ENCODE measurements around the gene TBCD. TPM values are rescaled to one million over a fixed set of nuclear protein-coding genes. Genes with fewer than 3 reads are reported as not detected.

Gene TBCD
- total RNA-seq, 1 donor = 39.5 TPM

- no peak overlapping the region for H3K4me3 ChIP-seq (ENCODE audit: low read depth, low read length)
- TF ChIP-seq, protein P1, sequence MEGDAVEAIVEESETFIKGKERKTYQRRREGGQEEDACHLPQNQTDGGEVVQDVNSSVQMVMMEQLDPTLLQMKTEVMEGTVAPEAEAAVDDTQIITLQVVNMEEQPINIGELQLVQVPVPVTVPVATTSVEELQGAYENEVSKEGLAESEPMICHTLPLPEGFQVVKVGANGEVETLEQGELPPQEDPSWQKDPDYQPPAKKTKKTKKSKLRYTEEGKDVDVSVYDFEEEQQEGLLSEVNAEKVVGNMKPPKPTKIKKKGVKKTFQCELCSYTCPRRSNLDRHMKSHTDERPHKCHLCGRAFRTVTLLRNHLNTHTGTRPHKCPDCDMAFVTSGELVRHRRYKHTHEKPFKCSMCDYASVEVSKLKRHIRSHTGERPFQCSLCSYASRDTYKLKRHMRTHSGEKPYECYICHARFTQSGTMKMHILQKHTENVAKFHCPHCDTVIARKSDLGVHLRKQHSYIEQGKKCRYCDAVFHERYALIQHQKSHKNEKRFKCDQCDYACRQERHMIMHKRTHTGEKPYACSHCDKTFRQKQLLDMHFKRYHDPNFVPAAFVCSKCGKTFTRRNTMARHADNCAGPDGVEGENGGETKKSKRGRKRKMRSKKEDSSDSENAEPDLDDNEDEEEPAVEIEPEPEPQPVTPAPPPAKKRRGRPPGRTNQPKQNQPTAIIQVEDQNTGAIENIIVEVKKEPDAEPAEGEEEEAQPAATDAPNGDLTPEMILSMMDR (IDR thresholded peaks at IDR 0.05; ENCODE audit: insufficient read depth, low read length) = no peak
- no peak for DNase-seq (ENCODE audit: low read depth)
These were observed 150.0 kb downstream of the TBCD start for GRCh38 chr17:82901856-82902255.

GRCh38 chr17:82902972-82903874 is 151.4 kb downstream of the TBCD start:
- DNase-seq (ENCODE audit: low read depth) = no peak

DNA sequence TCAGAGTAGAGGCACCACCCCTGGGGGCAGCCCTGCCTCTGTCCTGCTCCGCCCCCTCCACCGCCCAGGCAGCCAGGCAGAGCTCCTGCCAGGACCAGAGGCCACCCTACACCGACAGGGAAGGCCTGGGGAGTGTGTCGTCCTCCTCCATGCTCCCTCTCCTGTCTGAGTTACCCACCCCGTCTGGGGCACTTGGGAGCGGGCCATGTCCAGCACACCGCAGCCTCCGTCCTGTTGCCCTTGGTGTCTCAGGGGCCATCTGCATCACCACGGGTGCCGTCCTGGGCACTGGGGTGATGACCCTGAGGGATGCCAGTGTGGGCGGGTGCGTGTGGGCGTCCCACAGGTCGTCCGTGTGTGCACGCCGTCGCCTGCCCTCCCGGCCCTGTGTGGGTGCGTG is 153.3 kb downstream of the TBCD start:
- no peak overlapping the region for H3K4me3 ChIP-seq (ENCODE audit: low read depth, low read length)
- TF ChIP-seq, protein P1 (IDR thresholded peaks at IDR 0.05; ENCODE audit: insufficient read depth, low read length) = no peak
- DNase-seq (ENCODE audit: low read depth) = no peak

More at GRCh38 chr17:82902972-82903874, 151.4 kb downstream of the TBCD start:
- no peak overlapping the region for H3K4me3 ChIP-seq (ENCODE audit: low read depth, low read length)
- TF ChIP-seq, protein P1 (IDR thresholded peaks at IDR 0.05; ENCODE audit: insufficient read depth, low read length) = no peak

- TF ChIP-seq, protein P1 (IDR thresholded peaks at IDR 0.05; ENCODE audit: insufficient read depth, low read length) = no peak
- no peak overlapping the region for H3K4me3 ChIP-seq (ENCODE audit: low read depth, low read length)
- DNase-seq (ENCODE audit: low read depth) = peak; percentile 19
These were observed 156.1 kb downstream of the TBCD start for GRCh38 chr17:82907797-82908542.

DNA sequence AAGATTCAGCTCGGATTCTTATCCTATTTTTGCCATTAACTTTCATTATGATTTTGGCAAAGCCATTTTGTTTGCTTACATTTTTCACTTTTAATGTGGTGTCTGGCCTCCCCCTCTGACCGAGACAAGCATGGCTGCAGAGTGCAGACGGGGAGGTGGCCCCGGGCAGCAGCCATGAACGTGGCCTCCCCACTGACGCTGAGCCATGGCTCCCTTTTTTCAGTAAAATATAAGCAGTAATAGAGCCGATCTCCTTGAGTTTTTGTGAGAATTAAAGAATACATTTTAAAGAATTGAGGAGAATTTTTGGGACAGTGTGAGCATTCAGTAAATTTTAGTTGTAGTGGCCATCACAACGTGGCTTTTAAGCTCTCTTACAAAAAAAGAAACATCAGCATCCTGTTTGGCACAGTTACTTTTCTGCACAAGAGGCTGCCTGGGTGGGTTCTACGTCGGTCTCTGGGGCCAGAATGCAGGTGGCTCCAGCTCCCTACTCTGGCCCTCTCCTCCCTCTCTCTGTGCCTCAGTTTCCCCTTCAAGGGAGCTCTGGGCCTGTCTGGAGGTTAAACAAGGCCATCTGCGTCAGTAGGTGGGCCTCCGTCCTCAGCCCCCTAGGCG is 156.8 kb downstream of the TBCD start:
- no peak for DNase-seq (ENCODE audit: low read depth)
- no peak overlapping the region for H3K4me3 ChIP-seq (ENCODE audit: low read depth, low read length)
- TF ChIP-seq, protein P1 (IDR thresholded peaks at IDR 0.05; ENCODE audit: insufficient read depth, low read length) = no peak

DNA sequence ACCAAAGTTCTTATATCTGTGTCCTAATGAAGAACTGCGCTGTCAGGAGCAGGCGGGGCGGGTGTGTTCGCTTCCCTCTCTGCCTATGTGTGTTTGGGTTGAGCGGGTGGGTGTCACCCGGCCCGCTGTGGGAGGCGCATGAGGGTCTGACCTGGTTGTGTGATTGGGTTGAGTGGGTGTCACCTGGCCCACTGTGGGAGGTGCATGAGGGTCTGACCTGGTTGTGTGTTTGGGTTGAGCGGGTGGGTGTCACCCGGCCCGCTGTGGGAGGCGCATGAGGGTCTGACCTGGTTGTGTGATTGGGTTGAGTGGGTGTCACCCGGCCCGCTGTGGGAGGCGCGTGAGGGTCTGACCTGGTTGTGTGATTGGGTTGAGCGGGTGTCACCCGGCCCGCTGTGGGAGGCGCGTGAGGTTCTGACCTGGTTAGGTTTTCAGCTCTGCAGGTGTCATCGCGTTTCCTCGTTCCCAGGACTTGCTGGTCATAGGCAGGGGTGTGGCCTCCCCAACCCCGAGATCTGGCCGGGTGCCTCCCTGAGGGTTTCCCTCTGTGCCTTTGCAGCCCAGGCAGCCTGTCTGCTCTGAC is 157.5 kb downstream of the TBCD start:
- TF ChIP-seq, protein P1 (IDR thresholded peaks at IDR 0.05; ENCODE audit: insufficient read depth, low read length) = no peak
- H3K4me3 ChIP-seq (ENCODE audit: low read depth, low read length) = no peak overlapping the region

More for the DNA sequence above, 157.5 kb downstream of the TBCD start:
- no peak for DNase-seq (ENCODE audit: low read depth)
